Measurements from ENCODE around the gene ZNF536.
"Not testable (repeated sequence)": the region's sequence is repeated elsewhere in the genome, so short reads cannot be mapped to it uniquely, and the experiment has no call there.

The ZNF536 gene

DNA sequence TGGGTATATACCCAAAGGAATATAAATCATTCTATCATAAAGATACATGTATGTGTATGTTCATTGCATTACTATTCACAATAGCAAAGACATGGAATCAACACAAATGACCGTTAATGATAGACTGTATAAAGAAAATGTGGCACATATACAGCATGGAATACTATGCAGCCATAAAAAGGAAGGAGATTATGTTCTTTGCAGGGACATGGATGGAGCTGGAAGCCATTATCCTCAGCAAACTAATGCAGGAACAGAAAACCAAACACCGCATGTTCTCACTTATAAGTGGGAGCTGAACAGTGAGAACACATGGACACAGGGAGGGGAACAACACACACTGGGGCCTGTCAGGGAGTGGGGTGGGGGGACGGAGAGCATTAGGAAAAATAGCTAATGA lies 125.9 kb downstream of the ZNF536 start:
- not testable (repeated sequence) for DNase-seq

DNA sequence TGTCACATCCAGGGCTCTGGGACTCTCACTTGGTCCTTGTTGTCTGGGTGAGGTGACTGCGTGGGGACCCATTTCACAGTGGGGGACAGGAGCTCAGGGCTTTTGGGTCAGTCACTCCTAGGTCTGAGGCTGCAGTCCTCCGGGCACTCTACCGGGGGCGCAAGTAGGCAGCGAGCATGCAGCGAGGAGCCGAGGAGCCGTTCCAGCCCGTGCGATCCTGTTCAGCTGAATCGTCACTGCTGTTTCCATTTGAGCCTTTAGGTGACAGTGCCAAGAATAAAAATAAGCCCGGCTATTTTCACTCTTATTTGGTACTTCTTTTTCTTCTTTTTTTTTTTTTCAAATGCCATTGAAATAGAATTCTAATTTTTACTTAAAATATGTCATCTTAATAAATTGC lies 126.5 kb downstream of the ZNF536 start:
- no peak for DNase-seq

DNA sequence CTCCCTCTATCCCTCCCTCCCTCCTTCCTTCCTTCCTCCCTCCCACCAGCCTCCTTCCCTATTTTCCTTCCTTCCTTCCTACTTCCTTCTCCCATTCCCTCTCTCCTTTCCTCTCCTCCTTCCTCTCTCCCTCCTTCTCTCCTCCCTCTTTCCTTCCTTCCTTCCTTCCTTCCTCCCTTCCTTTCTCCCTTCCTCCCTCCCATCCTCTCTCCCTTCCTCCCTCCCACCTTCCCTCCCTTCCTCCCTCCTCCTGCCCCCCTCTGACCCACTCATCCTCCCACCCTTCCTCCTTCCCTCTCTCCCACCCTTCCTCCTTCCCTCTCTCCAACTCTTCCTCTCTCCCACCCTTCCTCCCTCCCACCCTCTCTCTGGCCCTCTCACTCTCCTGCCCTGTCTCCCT lies 132.1 kb downstream of the ZNF536 start:
- DNase-seq, result no peak

DNA sequence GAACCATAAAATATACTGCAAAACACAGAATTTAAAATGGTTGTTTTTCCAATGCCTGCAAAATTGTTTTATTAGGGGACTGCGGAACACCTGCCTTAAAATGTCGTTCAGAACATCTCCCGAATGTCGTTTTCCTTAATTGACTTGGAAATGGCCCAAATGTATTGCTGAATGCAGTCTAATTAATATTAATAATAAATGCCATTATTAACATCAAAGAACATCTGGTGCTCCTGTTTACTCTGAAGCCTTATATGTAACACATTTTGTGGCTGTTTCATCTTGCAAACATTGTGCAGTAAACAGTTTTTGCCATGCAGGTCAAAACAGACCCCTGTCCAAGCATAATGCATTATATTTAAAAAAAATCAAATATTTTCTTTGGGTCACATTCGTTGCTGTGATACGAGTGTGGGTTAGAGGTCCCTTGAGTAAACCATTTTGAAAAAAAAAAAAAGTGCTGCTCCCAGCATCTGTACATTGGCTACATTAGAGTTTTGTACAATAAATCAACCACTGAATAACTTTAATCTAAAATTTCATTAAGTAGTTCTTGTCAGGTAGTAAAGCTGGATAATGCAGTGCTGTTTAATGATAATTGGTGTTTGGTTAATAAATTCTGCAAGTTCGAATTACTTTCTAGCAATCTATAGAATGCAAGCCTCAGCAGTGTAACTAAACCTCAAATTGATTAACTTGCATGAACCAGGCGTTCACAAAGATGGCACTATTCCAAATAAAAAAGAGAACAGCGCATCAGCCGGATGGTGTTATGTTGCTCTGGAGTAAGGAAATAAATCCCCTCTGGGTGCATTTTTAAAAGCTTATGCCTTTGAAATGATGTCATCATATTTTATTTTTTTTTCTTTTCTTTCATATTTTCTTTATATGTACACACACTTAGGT lies 140.2 kb downstream of the ZNF536 start:
- DNase-seq, result no peak

DNA sequence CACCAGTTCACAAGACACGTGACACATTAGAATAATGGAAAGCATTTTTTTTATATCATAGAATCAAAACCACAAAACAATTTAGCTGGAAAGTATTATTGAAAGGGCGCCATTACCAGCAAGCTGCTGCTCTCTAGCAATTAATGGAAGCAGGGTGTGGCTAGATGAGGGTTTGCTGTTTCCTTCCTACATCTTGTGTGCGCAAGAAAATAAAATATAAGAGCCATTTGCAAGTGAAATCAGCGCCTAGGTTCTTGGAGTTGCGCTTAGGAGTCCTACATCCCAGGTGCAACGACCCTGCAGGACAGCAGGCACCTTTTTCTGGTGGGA lies 140.9 kb downstream of the ZNF536 start:
- DNase-seq, result no peak

DNA sequence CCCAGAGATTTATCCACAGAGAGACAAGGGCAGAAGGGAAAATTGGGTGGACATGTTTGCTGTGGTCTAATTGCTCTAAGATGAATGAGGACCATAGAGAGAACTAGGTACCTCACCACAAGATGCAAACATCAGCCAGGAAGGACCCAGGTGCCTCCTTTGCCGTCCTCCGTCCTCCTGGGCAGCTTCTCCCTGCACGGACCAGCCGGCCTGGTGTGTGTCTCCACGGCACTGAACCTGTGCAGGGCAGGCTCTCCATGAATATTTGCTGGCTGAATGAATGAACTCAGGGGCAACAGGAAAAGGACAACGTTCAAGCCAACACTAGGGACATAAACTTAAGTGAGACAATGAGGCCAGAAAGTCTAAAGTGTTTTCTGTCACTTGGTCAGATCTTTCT lies 143.9 kb downstream of the ZNF536 start:
- DNase-seq, result no peak

DNA sequence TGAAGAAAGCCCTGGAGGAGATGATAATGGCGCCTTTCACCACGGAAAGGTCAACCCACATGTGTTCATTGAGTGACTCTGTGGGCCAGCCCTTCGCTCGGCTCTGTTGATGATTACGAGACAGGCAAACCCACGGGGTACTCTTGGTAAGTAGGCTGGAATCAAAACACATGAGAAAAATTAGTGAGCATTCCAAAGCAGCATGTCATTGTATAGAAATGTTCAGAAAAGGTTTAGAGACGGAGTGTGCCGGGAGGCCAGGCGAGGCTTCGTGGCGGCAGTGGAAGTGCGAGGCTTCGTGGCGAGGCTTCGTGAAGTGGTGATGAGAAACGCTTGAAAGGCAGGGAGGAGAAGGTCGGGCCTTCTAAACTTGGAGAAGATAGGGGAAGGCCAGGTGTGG lies 144.3 kb downstream of the ZNF536 start:
- DNase-seq, result no peak

DNA sequence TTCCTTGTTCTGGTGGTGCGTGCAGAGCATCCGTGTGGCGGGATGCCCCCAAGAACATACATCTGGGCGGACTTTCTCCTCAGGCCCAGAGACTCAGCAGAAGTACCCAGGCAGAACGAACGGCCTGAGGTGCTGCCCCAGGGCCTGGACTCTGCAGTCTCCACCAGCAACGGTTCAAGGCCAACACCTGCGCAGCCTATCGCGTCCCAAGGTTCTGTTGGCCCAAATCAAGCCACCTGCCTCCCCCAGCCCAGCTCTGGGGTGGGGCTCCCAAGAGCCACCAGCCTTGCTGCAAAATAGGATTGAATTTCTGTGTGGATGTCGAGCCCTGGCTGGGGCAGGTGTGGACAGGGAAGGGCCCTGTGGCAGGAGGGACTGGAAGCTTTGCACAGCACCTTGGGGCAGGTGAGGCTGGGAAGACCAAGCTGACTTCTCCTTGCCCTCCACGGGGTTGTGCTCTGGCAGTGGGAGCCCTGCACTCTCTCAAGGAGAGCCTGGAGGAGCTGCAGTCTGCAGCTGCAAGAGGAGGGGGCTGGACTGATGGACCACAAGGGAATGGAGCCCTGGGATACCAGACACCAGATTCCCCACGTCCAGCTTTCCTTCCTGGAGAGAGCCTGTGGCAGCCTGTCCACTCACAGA lies 146.9 kb downstream of the ZNF536 start:
- DNase-seq, result no peak

DNA sequence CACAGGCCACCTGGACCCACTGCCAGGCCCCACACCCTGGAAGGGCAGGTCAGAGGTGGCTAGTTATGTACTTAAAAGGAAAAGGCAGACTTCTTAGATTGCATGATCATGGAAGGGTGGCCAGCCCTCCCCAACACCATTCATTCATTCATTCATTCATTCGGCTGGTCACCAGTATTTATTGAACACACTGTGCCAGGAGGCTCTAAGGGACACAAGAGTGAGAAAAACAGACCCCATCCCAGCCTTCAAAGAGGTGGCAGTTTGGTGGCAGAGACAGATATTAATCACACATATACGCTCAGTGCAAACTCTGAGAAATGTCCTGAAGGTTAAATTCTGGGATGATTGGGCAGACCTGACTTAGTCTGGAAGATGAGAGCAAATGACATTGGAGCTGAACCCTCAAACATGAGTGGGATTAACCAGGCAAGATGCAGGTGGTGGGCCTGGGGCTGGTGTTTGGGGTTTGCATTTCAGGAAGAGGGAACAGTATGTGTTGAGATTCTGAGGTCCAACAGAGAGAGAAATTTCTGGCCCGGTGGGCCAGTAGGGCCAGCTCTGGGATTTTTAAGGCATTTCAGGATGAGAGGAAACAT lies 147.5 kb downstream of the ZNF536 start:
- DNase-seq, result no peak

DNA sequence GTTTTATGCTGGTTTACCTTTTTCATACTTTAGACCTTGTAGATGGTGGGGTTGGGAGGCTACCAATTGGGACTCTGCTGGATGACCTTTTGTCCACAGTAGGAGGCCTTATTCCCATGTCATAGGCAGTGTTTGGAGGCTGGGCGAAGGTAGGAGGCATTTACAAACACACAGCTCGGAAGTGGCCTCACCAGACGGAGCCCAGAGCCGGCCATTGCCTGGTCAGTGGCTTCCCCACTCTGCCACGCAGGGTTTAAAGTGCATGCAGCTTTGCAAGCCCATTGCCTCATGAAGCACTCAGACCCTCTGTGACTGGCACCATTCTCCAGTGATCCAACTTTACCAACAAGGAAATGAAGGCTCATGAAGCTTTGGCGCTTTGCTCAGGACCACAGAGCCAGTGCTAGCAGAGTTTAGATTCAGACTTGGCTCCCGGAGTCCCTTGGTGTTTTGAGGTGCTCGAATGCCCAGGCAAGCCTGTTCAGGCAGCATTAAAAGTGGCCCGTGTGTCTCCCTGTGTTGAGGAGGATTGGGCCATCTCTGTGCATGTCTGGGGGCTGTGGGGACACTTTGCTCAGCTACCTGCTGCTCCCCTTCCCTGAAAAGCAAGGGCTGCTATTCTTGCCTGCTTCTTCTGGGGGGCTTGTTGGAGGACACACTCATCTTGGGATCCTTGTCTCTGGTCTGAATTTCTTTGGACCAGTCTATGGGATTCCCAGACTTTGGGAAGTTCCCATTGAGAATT lies 148.7 kb downstream of the ZNF536 start:
- no peak for DNase-seq

DNA sequence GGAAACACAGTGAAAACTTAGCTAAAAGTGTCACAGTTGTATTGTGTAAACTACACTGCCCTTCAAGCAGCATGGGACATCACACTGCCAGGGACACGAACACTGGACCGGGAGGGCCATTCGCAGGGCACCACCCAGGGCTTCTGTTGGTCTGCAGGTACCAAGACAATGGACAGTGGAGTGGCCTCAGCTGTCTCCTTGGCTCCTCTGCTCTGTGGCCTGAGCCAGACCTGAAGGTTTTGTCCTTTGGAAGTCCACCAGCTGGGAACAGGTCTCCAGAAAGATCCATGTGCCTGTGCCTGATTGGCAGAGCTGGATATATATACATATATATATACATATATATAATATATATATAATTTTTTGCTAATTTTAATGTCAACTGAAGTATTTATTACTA lies 149.8 kb downstream of the ZNF536 start:
- no peak for DNase-seq

DNA sequence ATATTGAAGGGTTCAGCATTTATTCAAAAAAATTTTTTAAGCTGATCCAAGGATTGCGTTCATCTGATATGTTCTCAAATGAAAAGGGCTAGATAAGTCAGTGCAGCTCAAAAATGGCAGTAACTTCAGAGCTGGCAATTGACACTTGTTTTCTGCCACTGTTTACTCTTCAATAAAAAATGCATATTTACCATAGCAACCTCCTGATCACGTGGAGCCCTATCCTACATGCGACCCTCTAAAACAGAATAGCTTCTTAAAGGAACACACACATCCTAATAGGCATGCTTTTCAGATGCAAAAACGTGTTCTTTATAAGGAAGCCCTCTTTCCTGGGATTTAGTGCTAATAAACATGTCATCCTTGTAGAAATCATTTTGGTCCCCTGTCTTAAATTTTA lies 150.2 kb downstream of the ZNF536 start:
- DNase-seq, result no peak

DNA sequence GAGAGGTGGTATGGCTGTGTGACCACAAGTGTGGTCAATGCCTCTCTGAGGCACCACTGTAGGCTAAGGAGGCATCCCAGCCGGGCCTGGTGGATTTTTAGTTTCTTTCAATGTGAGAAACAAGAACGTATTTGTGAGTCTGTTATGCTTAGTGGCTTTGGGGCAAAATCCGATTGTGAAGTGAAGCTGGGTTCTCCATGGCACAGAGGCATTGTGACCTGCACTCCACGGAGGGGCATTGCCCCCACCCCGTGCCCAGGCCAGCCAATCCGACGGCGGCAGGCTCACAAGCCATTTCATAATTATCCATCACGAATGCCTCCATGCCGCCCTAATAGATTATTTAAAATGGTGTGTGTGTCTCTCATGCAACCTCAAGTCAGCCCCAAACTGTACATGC lies 151.6 kb downstream of the ZNF536 start:
- no peak for DNase-seq

DNA sequence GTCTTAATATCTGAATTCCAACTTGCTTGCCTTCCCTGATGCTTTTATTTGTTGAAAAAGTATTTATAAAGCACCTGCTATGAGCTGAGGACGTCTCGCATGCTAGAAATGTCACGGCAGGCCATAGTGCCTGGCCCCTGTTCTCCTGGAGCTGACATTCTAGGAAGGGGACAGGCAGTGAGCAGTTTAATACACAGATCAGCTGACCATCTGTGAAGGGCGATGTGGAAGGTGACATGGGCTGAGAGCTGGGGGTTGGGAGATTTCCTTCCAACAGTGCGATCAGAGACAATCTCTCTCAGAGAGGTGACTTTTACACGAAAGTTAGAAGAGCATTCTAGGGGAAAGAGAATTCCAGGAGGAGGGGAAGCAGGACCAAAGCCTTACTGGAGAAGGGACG lies 153.2 kb downstream of the ZNF536 start:
- DNase-seq, result no peak

DNA sequence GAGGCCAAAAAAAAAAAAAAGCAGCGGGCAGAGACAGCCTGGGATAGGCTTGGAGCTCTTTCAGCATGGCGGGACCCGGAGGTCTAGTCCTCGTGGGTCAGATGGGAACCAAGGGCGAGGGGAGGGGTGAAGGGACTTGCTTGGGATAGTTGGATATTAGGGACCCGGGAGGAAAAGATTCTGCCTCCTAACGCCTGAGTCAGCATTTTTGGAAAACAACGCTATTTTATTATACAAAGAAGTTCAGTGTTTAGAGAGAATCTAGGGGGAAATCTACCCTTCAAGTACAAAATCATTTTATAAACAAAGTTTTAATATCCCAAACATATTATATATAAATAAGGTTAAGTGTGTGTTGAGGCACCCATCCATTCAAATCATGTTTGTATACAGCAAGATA lies 156.7 kb downstream of the ZNF536 start:
- no peak for DNase-seq

DNA sequence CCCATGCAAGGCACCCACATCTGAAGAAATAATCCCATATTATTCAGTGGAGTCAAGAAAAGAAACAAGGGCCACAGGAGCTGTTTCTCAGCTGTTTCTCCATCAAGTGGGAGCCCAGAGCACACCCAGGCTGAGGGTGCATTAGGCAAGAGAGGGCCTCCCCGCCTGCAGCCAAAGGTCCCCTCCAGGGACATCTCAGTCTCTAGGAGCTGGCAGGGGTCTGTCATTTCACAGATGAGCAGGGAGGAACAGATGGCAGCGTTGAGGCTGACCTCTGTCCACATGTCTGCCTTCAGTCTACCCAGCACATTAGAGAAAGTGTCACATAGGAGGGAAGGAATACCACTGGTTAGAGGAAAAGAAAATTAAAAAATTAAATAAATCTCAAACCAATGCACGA lies 157.7 kb downstream of the ZNF536 start:
- DNase-seq, result no peak

DNA sequence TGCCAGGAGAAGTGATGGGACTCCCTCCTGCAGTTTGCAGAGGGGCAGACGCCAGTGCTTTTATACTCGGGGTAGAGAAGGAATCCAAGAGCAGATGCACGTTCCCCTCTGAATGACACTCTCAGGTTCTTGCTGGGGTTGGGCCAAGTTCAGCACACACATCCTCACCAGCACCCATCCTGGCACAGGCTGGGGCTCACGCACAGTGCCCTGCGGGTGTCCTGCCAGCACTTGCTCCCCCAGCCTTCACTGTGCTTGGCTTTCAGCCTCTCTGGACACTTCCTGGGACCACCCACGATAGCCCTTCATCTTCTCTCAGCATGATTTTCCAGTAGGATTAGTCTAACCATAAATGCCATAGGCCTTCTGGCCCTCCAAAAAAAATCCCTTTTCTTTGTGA lies 158.6 kb downstream of the ZNF536 start:
- no peak for DNase-seq

DNA sequence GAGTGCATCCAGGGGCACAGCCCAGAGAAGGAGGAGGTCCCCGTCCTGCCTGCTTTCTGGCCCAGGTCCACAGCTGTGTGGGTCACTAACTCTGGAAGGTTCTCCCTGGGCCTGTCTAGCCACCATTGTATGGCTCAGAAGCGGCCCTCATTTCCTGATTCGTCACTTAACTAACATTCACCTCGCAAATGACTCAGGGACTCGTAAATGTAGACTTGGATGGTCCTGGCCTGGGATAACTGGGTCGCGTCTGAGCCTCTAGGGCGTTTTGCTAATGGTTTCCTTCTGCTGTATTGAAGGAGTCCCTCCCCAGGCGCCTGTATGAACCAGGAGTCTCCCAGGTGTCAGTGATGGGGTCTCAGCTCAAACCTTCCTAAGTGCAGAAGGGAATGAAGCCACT lies 162.8 kb downstream of the ZNF536 start:
- no peak for DNase-seq

DNA sequence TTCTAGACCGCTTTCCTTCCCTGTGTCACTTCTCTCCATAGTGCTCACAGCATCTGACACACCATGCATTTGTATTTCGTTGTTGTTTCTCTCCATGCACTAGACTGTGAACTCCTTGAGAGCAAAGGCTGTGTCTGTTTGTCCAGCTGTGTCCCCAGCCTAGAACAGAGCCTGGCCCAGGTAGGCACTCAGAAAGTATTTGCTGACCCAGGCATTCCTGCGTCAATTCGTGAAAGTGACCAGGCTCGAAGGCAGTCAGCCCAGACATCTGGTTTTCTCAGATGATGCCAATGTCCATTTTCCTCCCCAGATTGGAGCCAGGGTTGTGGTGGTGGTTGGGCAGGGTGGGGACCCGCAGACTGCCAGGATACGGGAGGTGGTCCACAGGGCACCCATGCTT lies 164.8 kb downstream of the ZNF536 start:
- no peak for DNase-seq

DNA sequence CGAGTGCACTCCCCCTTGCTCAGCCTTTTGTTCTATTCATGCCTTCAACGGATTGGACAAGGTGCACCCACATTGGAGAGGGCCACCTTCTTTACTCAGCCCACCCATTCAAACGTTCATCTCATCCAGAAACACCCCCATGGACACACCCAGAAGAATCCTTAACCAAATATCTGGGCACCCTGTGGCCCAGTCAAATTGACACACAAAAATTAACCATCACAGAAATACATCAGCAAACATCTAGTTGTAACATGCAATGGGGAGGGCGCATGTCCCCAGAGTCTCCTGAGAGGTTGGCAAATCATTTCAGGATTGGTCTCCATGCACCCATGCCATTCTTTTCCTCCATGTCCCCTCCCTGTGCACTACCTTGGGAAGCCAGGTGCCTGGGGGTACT lies 167.1 kb downstream of the ZNF536 start:
- DNase-seq, result no peak

DNA sequence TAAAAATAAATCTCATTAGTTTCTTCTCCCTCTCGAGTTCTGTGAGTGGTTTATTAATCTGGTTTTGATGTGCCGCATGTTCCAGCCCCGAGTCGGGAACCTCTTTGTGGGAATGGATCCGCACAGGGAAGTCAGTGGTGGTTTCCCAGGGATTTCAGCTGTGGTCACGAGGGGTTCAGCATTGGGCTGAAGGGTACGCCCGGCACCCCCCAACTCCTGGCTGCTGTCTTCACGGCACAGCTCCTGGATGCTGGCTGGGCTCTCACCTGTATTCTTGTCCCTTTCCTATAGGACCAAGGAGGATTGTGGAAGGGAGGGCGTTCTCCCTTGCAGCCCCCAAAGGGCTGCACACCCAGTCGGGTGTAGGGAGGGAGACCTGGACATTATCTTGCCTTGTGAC lies 167.8 kb downstream of the ZNF536 start:
- DNase-seq, result no peak

DNA sequence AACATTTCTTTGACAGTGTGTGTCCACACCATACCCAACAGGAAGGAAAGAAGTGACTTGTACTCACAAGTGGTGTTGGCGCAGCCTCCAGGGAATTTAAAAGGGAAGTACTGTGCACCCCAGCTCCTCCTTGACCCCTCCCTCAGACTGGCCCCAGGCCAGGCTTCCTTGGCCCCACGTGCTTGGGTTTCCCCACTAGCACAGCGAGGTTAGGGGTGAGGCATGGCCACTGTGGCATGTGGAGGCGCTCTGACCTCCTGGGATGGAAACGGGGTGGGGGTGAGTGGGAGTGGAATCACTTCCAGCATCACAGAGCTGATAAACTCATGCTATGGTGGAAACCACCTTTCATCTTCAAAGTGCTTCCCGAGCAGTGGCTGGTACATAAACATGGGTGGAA lies 168.6 kb downstream of the ZNF536 start:
- no peak for DNase-seq

DNA sequence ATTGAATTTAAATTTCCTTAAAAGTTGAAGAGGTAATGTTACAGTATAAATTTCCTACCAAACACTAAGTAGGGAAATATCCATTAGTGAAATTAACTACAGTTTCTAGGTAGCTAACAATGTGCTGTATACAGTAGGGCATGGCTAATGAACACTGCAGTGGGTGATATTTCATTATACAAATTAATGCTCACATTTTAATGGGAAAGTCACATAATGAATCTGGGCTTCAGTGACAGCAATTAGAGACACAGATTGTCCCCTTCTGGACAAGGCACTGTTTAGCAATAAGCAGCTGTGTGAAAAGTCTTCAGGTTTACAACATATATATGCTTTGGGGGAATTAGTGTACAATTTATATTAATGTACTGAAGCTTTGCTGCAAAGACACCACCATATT lies 169.4 kb downstream of the ZNF536 start:
- no peak for DNase-seq
